Activated B cell treated with CpG ODN at 0.5 μM for 24 hours (primary cell): ENCODE results near the gene OR14A2. TPM values are rescaled to one million over a fixed set of nuclear protein-coding genes. Genes with fewer than 3 reads are reported as not detected.
A peak's percentile ranks its signal among the peaks of the same experiment; 100 is the strongest.

Source experiments
- ATAC-seq: fragments of 200-7000 bp; cut with Tn5 transposase; one replicate; pipeline ENCODE4 v1.10.0; 2021; ENCODE audit warnings: low read depth, mild to moderate bottlenecking, moderate library complexity
- CTCF ChIA-PET: fragments of 350-600 bp; sonication (Branson Sonifier 250); formaldehyde crosslinking; loops from one replicate; lab custom pipeline; 2021; ENCODE audit warnings: antibody characterized with exemption; lab: Charles Lee
- POLR2A ChIA-PET: fragments of 350-600 bp; sonication (Branson Sonifier 250); formaldehyde crosslinking; loops from one replicate; lab custom pipeline; 2021; ENCODE audit warnings: antibody characterized with exemption; lab: Charles Lee
- DNase-seq: peaks from one replicate; pipeline ENCODE4 v3.0.0; 2022
- H3K27ac Mint-ChIP-seq: one replicate; pipeline ENCODE4 v1.8.0; 2020; ENCODE audit warnings: mixed read lengths
- H3K27me3 Mint-ChIP-seq: one replicate; pipeline ENCODE4 v1.8.0; 2021; ENCODE audit warnings: mixed read lengths
- H3K36me3 Mint-ChIP-seq: one replicate; pipeline ENCODE4 v1.8.0; 2021; ENCODE audit warnings: low read depth, mixed read lengths
- H3K4me1 Mint-ChIP-seq: one replicate; pipeline ENCODE4 v1.8.0; 2021; ENCODE audit warnings: mixed read lengths
- H3K4me3 Mint-ChIP-seq: one replicate; pipeline ENCODE4 v1.8.0; 2020; ENCODE audit warnings: mild to moderate bottlenecking, mixed read lengths
- H3K9me3 Mint-ChIP-seq: one replicate; pipeline ENCODE4 v1.8.0; 2020; ENCODE audit warnings: mixed read lengths
- intact Hi-C: fragments of 100-400 bp; cut with micrococcal nuclease; formaldehyde crosslinking; loops from one replicate; pipeline ENCODE4 v1.15.1; 2024
- total RNA-seq: library from RNA; stranded (reverse); gene quantifications from 2 replicates; pipeline ENCODE4 v1.2.3, GENCODE V29; 2022
- TF ChIP-seq, protein P1 (sequence below): fragments of 200-600 bp; IDR thresholded peaks from one replicate; pipeline ENCODE4 v1.8.0; 2022; ENCODE audit warnings: antibody characterized with exemption, mild to moderate bottlenecking

Gene OR14A2
- total RNA-seq, 1 donor from 2014 or later: not detected

- intact Hi-C loops: loop anchor here (5.0 kb wide), 3 partner anchors 176 to 1126 kb away; partner anchors contain the start of gene TRIM58
- Mint-ChIP-seq H3K4me3 (no peak overlapping the region), H3K9me3 (no peaks in the 10 kb centered on the region), H3K4me1 (peaks cover 1% of the 10 kb centered on the region), H3K27ac (no peak overlapping the region), H3K36me3 (no peaks in the 10 kb centered on the region), H3K27me3 (peaks cover 2% of the 10 kb centered on the region)
- DNase-seq (no peak), ATAC-seq (peak; percentile 37)
- CTCF ChIA-PET: interaction anchor here (3.2 kb wide), 1 partner anchor 12 kb away, joined by 9 read pairs; no protein-coding TSS in a partner anchor
- POLR2A ChIA-PET: no interaction called here
- TF ChIP-seq, protein P1, sequence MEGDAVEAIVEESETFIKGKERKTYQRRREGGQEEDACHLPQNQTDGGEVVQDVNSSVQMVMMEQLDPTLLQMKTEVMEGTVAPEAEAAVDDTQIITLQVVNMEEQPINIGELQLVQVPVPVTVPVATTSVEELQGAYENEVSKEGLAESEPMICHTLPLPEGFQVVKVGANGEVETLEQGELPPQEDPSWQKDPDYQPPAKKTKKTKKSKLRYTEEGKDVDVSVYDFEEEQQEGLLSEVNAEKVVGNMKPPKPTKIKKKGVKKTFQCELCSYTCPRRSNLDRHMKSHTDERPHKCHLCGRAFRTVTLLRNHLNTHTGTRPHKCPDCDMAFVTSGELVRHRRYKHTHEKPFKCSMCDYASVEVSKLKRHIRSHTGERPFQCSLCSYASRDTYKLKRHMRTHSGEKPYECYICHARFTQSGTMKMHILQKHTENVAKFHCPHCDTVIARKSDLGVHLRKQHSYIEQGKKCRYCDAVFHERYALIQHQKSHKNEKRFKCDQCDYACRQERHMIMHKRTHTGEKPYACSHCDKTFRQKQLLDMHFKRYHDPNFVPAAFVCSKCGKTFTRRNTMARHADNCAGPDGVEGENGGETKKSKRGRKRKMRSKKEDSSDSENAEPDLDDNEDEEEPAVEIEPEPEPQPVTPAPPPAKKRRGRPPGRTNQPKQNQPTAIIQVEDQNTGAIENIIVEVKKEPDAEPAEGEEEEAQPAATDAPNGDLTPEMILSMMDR: no peak
Observed at GRCh38 chr1:247681288-247681897, 66.5 kb downstream of the OR14A2 start.

DNA sequence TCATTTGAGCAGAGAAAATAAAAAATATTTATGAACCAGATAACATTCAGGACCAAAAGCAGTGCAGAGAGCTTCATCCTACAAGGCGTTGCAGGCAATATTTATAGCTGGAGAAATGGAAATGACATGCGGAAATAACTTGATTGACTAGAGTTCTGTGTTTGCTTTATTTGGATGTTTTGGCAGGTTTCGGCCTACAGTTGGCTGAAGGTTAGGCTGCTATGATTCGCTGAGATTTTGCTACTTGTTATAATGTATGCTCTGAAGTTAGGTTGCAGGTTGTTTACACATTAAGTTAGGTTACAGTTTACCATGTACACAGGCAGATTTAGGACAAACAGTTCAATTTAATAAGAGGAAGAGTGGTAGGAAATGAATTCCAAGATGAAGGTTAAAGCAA lies 67.8 kb downstream of the OR14A2 start:
- intact Hi-C loops: loop anchor here (5.0 kb wide), 3 partner anchors 177 to 1127 kb away; partner anchors contain the start of gene TRIM58

DNA sequence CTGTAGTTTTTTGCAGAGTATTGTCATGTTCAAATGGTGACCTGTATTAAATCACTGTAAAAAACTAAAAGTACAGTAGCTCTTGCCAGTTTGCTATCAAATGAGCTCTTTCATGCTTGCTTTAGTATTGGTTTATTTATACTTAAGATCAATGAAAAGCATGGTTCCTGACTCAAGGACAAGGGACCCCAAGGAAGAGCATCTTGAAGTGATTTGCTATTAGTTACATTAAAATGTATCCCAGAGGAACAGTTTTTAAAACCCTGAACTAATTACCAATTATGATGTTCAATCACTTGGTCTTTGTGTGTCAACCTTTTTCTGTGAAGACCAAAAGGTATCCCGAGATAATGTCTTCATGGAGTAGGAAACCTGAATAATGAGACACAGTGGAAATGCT lies 68.3 kb downstream of the OR14A2 start, which contains the start of gene OR13G1:
OR13G1 (minus strand) TSS at position 101 of the 400 bp plus-strand sequence. CDS start 6,698 bp downstream, outside the sequence.
- no peak for DNase-seq
- ChIA-PET CTCF (interaction anchor here (1.6 kb wide), 1 partner anchor 13 kb away, joined by 5 read pairs; no protein-coding TSS in a partner anchor), POLR2A (no interaction called here)
- Mint-ChIP-seq H3K27me3 (peaks cover 2% of the 10 kb centered on the region), H3K4me1 (peaks cover 1% of the 10 kb centered on the region), H3K9me3 (no peaks in the 10 kb centered on the region), H3K27ac (no peak within 1 kb of the TSS), H3K4me3 (no peak within 1 kb of the TSS), H3K36me3 (no peaks in the 10 kb centered on the region)
- TF ChIP-seq, protein P1: no peak
- intact Hi-C loops: loop anchor here (5.0 kb wide), 3 partner anchors 178 to 1128 kb away; partner anchors contain the start of gene TRIM58
- ATAC-seq: no peak

More for the DNA sequence above, 67.8 kb downstream of the OR14A2 start:
- H3K36me3 Mint-ChIP-seq: no peaks in the 10 kb centered on the region
- ChIA-PET POLR2A (no interaction called here), CTCF (interaction anchor here (3.2 kb wide), 1 partner anchor 14 kb away, joined by 9 read pairs; no protein-coding TSS in a partner anchor)
- TF ChIP-seq, protein P1: no peak
- H3K27me3 Mint-ChIP-seq: peaks cover 2% of the 10 kb centered on the region
- no peak for DNase-seq
- no peak overlapping the region for H3K27ac Mint-ChIP-seq
- H3K4me3 Mint-ChIP-seq: no peak overlapping the region
- no peaks in the 10 kb centered on the region for H3K9me3 Mint-ChIP-seq
- ATAC-seq: no peak
- peaks cover 1% of the 10 kb centered on the region for H3K4me1 Mint-ChIP-seq

Other genes with a start within 250 kb of the OR14A2 start
- not detected in 2 replicates for gene OR2C3, start 211.7 kb downstream of the OR14A2 start, total RNA-seq
- gene GCSAML, start 199.0 kb downstream of the OR14A2 start, total RNA-seq: not detected in 2 replicates
- gene OR2G2, start 159.8 kb downstream of the OR14A2 start, total RNA-seq: not detected in 2 replicates
- not detected in 2 replicates for gene OR2G3, start 142.6 kb downstream of the OR14A2 start, total RNA-seq
- gene OR13G1, start 68.4 kb downstream of the OR14A2 start, total RNA-seq: not detected in 2 replicates
- not detected in 2 replicates for gene OR6F1, start 31.5 kb downstream of the OR14A2 start, total RNA-seq
- not detected in 2 replicates for gene OR14K1, start 9.5 kb downstream of the OR14A2 start, total RNA-seq
- not detected in 2 replicates for gene OR1C1, start 12.4 kb upstream of the OR14A2 start, total RNA-seq
- gene OR14A16, start 76.0 kb upstream of the OR14A2 start, total RNA-seq: not detected in 2 replicates
- gene OR11L1, start 93.8 kb upstream of the OR14A2 start, total RNA-seq: not detected in 2 replicates
- 0.39 and 0.49 TPM in 2 replicates for gene TRIM58, start 109.0 kb upstream of the OR14A2 start, total RNA-seq
- gene OR2W3, start 147.4 kb upstream of the OR14A2 start, total RNA-seq: 0.24 TPM in 1 of 2 replicates, not detected in the other
- gene OR2T8, start 172.1 kb upstream of the OR14A2 start, total RNA-seq: not detected in 2 replicates
- gene OR2AJ1, start 176.7 kb upstream of the OR14A2 start, total RNA-seq: not detected in 2 replicates
- gene OR2L8, start 200.7 kb upstream of the OR14A2 start, total RNA-seq: not detected in 2 replicates
- gene OR2AK2, start 217.1 kb upstream of the OR14A2 start, total RNA-seq: not detected in 2 replicates